OCI-LY3 (cell line): ENCODE results near the gene TRIP10.

ENCODE experiments used
- CTCF ChIP-seq: fragments of 200-600, 300-600 bp; sonication (generic); IDR thresholded peaks from 2 replicates; pipeline ENCODE4 v1.5.1; 2014; ENCODE audit warnings: antibody characterized with exemption, low read length, low read depth
- EZH2phosphoT487 ChIP-seq: fragments of 200-600 bp; shearing (Covaris generic); IDR thresholded peaks from 2 replicates; pipeline ENCODE4 v1.6.1; 2018; ENCODE audit warnings: antibody characterized with exemption, mixed run types, low read depth

- no peak for TF ChIP-seq CTCF
- no peak for TF ChIP-seq EZH2phosphoT487
Measured at GRCh38 chr19:6720369-6721137, 18.9 kb upstream of the TRIP10 start, which contains the start of gene C3.
